GM21360 (cell line): Measurements from ENCODE around the gene ADGRB2.
"Not testable (repeated sequence)": the region's sequence is repeated elsewhere in the genome, so short reads cannot be mapped to it uniquely, and the experiment has no call there.

Source experiments
- ATAC-seq: cut with Tn5 transposase; IDR thresholded peaks from one replicate; pipeline ENCODE4 v1.9.1; 2021; ENCODE audit warnings: mild to moderate bottlenecking, moderate library complexity; ENCODE audit not compliant: unreplicated experiment

Gene ADGRB2

GRCh38 chr1:31730336-31731048 lies 33.6 kb downstream of the ADGRB2 start:
- ATAC-seq, result no peak

GRCh38 chr1:31727849-31728248 lies 36.3 kb downstream of the ADGRB2 start:
- ATAC-seq, result no peak

DNA sequence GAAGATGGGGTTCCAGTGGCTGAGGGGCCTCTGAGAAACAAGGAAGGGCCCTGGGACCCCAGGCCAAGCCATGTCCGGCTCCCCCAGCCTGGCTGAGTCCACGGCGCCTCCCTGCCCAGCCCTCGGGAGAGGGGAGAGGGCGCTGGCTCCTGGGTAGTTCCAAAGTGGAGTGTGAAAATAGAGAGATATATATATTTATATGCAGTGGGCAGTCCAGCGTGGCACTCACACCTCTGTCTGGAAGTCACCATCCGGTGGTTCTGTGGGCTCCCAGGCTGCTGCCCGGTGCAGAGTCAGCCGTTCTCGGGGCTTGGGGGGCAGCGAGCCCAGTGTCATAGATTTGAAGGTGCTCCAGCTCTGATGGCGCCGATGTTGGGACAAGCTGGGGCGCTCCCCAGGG lies 36.9 kb downstream of the ADGRB2 start:
- ATAC-seq, result no peak

DNA sequence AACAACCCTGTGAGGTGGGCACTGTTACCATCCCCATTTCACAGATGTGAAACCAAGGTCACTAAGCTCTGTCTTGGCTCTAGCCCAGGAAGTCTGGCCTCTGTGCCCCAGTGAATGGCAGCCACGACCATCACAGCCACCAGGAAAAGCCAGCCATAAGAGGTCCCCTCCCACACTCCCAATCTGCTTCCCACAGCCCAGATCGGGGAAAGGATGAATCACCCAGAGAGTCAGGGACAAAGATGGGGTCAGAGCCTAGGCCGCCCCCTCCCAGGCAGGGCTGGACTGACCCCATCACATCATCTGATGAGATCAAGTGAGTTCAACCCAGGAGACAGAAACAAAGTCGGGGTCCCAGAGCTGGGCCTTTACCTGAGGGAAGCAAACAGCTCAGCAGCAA lies 37.4 kb downstream of the ADGRB2 start:
- ATAC-seq, result no peak

DNA sequence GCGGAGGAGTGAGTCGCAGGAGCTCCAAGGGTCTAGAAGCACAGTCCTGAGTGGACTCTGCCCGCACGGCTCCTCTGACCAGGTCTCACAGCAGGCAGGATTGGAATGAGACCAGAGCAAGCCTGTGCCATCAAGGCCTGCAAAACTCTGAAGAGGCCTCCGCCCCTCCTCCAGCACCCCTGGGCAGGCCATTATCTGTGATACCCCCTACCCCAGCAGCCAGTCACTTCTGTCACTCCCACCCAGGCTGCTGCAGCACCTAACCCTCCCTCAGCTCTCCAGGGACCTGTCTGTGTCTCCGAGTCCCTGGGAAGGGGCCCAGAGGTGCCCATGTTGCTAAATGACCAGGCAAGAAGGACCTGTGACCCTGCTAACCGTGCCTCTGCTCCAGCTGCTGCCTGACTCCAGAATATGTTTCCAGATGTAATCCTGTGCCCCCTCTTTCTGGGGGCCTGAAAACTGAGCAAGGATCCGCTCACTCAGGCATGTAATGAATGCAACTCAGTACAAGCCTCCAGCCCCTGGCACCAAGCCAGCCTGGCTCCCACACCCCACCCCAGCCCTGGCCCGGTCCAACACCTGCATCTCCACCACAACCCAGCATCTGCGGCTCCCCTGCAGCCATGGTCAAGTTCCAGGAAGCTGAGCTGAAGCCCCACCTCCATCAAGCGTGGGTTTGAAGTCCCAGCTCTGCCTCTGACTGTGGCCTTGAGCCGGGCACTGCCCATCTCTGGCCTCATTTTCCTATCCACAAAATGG lies 38.2 kb downstream of the ADGRB2 start:
- no peak for ATAC-seq

- ATAC-seq, result no peak
Measured at GRCh38 chr1:31725134-31725533, 39.0 kb downstream of the ADGRB2 start.

DNA sequence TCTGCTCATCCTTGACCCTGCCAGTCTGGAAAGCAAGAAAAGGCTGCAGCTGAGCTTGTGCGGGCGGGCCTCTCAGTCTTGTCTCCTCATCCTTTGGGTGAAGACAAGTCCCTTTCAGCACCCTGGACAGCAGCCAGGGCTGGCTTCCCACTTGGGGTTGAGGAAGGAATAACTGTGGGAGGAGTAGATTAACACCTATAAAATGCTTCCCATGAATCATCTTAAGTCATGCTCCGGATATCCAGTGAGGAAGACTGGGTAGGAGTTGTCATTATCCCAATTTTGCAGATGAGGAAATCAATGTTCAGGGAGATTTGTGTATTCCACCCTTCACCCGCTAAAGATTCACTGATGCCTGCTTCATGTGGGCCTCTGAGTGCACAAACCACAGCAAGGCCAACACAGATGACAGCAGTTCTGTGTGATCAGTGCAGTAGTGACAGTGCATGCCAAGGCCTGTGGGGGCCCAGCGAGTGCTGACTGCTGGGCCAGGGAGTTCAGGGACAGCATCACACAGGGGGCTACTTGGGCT lies 40.2 kb downstream of the ADGRB2 start:
- no peak for ATAC-seq

DNA sequence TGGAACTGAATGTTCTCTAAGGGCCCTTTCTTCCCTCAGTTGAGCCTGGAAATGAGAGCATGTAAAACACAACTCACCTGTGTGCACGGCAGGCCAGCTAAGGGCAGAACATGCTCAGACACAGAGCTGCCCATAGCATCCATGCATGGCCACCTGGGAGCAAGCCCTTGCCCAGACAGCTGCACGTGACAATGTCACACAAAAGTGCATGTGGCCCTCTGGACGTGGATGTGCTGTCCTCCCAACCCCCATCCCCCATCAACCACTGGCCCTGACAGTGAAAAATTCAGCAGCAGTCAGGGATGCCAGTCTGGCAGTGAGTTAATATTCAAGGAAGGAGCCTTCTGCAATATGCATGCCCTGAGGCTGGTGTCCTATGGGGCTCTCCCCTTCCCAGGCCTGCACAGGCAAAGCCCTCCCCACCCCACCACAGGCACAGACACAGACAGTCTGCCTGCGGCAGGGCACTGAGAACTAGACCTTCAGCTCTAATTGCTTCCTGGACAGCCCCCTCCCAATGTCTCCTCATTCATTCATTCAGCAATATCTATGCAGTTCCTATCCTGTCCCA lies 45.7 kb downstream of the ADGRB2 start:
- ATAC-seq, result no peak

DNA sequence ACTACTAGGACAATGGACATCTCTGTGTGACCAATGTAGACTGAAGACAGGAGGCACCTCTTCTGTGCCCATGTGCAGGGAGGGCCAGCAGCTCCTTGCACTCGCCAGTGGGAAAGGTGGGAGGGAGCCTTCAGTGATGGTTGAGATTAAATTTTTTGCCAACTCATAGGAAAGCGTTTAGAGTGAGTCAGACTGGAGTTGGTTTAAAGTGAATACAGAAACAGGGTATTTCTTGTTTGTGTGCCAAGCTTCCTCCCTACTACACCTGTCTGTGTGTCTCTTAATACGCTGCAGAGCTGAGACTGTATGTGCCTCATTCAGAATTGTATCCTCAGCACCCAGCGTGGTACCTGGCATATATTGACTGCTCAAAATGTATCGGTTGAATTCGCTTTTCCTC lies 46.8 kb downstream of the ADGRB2 start:
- no peak for ATAC-seq

DNA sequence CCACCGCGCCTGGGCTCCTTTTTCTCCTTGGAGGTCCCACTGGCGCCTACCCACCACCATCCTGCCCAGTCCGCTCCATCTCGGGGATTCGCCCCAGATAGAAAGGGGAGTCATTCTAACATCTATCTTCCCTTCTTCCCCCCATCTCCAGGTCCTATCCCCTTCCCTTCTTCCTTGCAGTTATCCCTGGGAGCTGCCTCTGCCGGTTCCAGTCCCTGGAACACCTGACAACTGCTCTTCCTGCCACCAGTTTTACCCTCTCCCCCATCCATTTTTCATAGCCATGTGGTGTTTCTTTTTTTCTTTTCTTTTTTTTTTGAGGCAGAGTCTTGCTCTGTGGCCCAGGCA lies 48.3 kb downstream of the ADGRB2 start:
- no peak for ATAC-seq

- peak; percentile 46 for ATAC-seq
Measured at GRCh38 chr1:31715087-31715872, 48.9 kb downstream of the ADGRB2 start.

- ATAC-seq, result no peak
Measured at GRCh38 chr1:31714442-31715086, 49.6 kb downstream of the ADGRB2 start.

DNA sequence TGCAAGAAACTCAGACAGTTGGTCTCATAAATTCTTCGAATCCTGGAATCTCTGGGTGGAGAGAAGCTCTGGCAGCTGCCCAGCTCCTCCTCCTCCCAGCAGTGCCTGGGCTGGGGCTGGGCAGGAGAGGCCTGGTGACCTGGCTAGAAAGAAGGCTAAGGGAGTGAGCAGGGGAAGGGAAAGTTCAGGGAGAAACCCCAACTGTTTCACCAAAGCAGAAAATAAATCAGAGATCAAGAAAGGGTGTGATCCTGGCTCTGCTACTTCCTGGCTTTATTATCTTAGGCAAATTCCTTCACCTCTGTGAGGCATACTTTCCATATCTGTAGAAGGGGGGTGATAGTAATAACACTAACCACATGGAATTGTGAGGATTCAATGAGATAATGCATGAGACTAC lies 51.5 kb downstream of the ADGRB2 start:
- ATAC-seq, result no peak

- ATAC-seq, result no peak
Measured at GRCh38 chr1:31712068-31712467, 52.1 kb downstream of the ADGRB2 start.

- no peak for ATAC-seq
Measured at GRCh38 chr1:31708324-31708723, 55.8 kb downstream of the ADGRB2 start.

GRCh38 chr1:31707711-31708110 lies 56.4 kb downstream of the ADGRB2 start:
- ATAC-seq, result no peak

DNA sequence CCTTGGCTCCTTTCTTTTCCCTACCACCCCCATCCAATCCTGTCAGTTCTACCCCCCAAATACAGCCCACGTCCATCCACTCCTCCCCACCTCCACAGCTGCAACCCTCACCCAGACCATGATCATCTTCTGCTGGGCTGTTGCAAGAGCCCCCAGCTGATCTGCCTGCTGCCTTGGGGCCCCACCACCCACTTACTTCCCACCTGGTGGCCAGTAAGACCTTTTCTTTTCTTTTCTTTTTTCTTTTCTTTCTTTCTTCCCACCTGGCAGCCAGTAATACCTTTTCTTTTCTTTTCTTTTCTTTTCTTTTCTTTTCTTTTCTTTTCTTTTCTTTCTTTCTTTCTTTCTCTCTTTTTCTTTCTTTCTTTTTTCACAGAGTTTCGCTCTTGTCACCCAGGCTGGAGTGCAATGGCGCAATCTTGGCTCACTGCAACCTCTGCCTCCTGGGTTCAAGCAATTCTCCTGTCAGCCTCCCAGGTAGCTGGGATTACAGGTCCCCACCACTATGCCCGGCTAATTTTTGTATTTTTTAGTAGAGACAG lies 57.0 kb downstream of the ADGRB2 start:
- ATAC-seq, result not testable (repeated sequence)

GRCh38 chr1:31706384-31707058 lies 57.6 kb downstream of the ADGRB2 start:
- no peak for ATAC-seq

- ATAC-seq, result no peak
Measured at GRCh38 chr1:31705080-31705866, 58.9 kb downstream of the ADGRB2 start.
